K562 (cell line): ENCODE data around the gene ZNF219. TPM values are rescaled to one million over a fixed set of nuclear protein-coding genes. Genes with fewer than 3 reads are reported as not detected.

Experiments
- ATAC-seq: fragments of 200-7000 bp; cut with Tn5 transposase; 3 replicates; pipeline ENCODE4 v1.9.1; 2020; ENCODE audit warnings: moderate library complexity
- BruUV-seq: library from RNA; stranded (reverse); fragments of 400-500 nt; replicated peaks from 2 replicates; lab custom pipeline; 2021; lab: Mats Ljungman, UMichigan
- CTCF ChIA-PET: fragments of 300-600 bp; formaldehyde crosslinking; extraction: SDS; loops from one replicate; lab custom pipeline; 2021; ENCODE audit warnings: low intra/inter-chr PET ratio; lab: Yijun Ruan, JAX
- POLR2A ChIA-PET: fragments of 300-600, 350-650 bp; sonication (Branson Sonifier 250); formaldehyde crosslinking; extraction: SDS; loops from one replicate; lab custom pipeline; 2021; ENCODE audit warnings: antibody characterized with exemption, inconsistent platforms; lab: Yijun Ruan, JAX
- DNase-seq, 4 experiments: peaks; one replicate each; pipeline versions ENCODE4 v3.0.0 to v3.0.0-alpha.2; 2011 to 2018; ENCODE audit warnings: low spot score in 3 of 4, mixed read lengths in 3 of 4; ENCODE audit errors: extremely low read depth in 1 of 4
- FAIRE-seq: peaks from 2 replicates; lab custom pipeline; 2011; peaks lifted over from hg19 to GRCh38; lab: Jason Lieb, UNC
- H2AFZ ChIP-seq: 2 replicates; pipeline ENCODE4 v1.6.0; 2011; ENCODE audit warnings: low read depth, low read length, control low read depth, inconsistent platforms
- H3K27ac ChIP-seq: fragments of 200-600 bp; 3 replicates; pipeline ENCODE4 v1.8.0; 2011; ENCODE audit warnings: low read depth, mild to moderate bottlenecking, control low read depth, inconsistent platforms, low read length, moderate library complexity, mixed read lengths; ENCODE audit errors: extremely low read depth
- H3K27me3 ChIP-seq, 2 experiments: fragments of 300-600 bp in 1 of 2; 2 replicates in 1 of 2; 3 replicates in 1 of 2; pipeline versions ENCODE4 v1.6.0 to v1.8.0; 2011; ENCODE audit warnings: inconsistent platforms in 2 of 2, low read length in 2 of 2, mild to moderate bottlenecking in 1 of 2, mixed read lengths in 1 of 2, moderate library complexity in 1 of 2; ENCODE audit not compliant: control insufficient read depth in 2 of 2, insufficient read depth in 2 of 2
- H3K36me3 ChIP-seq: fragments of 300-600 bp; 3 replicates; pipeline ENCODE4 v1.8.0; 2011; ENCODE audit warnings: mild to moderate bottlenecking, low read length, inconsistent platforms; ENCODE audit not compliant: control insufficient read depth, insufficient read depth
- H3K4me1 ChIP-seq, 2 experiments: fragments of 200-600 bp in 1 of 2; replicated peaks in 1 of 2; 2 replicates in 1 of 2; 3 replicates in 1 of 2; pipeline versions ENCODE4 v1.5.1 to v1.8.0; 2011; ENCODE audit warnings: inconsistent platforms in 2 of 2, low read length in 2 of 2, mild to moderate bottlenecking in 1 of 2, mixed read lengths in 1 of 2, moderate library complexity in 1 of 2; ENCODE audit not compliant: control insufficient read depth in 2 of 2, insufficient read depth in 2 of 2
- H3K4me2 ChIP-seq: 2 replicates; pipeline ENCODE4 v1.6.1; 2011; ENCODE audit warnings: low read length, control low read depth, inconsistent platforms, mixed read lengths; ENCODE audit not compliant: insufficient read depth
- H3K4me3 ChIP-seq: fragments of 200-600 bp; sonication (generic), shearing (Covaris generic); 2 replicates; pipeline ENCODE4 v1.5.1; 2016; ENCODE audit warnings: control low read depth, inconsistent platforms
- H3K79me2 ChIP-seq: fragments of 200-600 bp; 3 replicates; pipeline ENCODE4 v1.8.0; 2011; ENCODE audit warnings: low read length, inconsistent platforms; ENCODE audit not compliant: control insufficient read depth, insufficient read depth
- H3K9ac ChIP-seq, 2 experiments: 2 replicates each; pipeline versions ENCODE4 v1.6.0 to v1.6.1; 2011; ENCODE audit warnings: low read depth in 2 of 2, low read length in 2 of 2, control low read depth in 1 of 2, inconsistent platforms in 1 of 2, mild to moderate bottlenecking in 1 of 2, mixed read lengths in 1 of 2; ENCODE audit not compliant: insufficient read depth in 1 of 2
- H3K9me1 ChIP-seq: one replicate; pipeline ENCODE4 v1.6.0; 2011; ENCODE audit warnings: inconsistent platforms, mild to moderate bottlenecking, low read length, moderate library complexity; ENCODE audit not compliant: control insufficient read depth, insufficient read depth
- H3K9me3 ChIP-seq: replicated peaks from 2 replicates; pipeline ENCODE4 v1.5.1; 2011; ENCODE audit warnings: low read depth, low read length, inconsistent platforms; ENCODE audit not compliant: control insufficient read depth, insufficient read depth
- H4K20me1 ChIP-seq: replicated peaks from 2 replicates; pipeline ENCODE4 v1.6.1; 2011; ENCODE audit warnings: low read length, inconsistent platforms, mixed read lengths; ENCODE audit not compliant: control insufficient read depth, insufficient read depth
- POLR2G ChIP-seq: fragments of 200-400 bp; formaldehyde crosslinking; IDR thresholded peaks from 2 replicates; pipeline ENCODE4 v1.6.1; 2017; ENCODE audit warnings: low read depth, mild to moderate bottlenecking, antibody characterized with exemption, low read length, moderate library complexity
- ZBTB7A ChIP-seq: IDR thresholded peaks from 2 replicates; pipeline ENCODE4 v1.6.1; 2011; ENCODE audit warnings: low read depth, mild to moderate bottlenecking, low read length, moderate library complexity, borderline replicate concordance; ENCODE audit not compliant: control insufficient read depth
- ZNF408 ChIP-seq: fragments of 250-450 bp; sonication (Bioruptor Pico); IDR thresholded peaks from 2 replicates; pipeline ENCODE4 v1.4.0; 2020; ENCODE audit warnings: low read depth, mild to moderate bottlenecking, moderate library complexity
- WGBS: fragments of 100-300 bp; shearing (Covaris generic); methylation state at CpG from one replicate; pipeline ENCODE4 v1.1.6; 2016; ENCODE audit warnings: low coverage, mixed read lengths; ENCODE audit not compliant: insufficient coverage; ENCODE audit errors: missing lambda C conversion rate; 5-methylcytosine and 5-hydroxymethylcytosine counted together
- in situ Hi-C: fragments of 300-500 bp; cut with MboI; formaldehyde crosslinking; loops from 4 replicates; pipeline ENCODE4 v1.15.0; 2018; ENCODE audit warnings: inconsistent platforms, mixed read lengths
- intact Hi-C: fragments of 100-400 bp; cut with micrococcal nuclease; formaldehyde crosslinking; loops from 2 replicates; pipeline ENCODE4 v1.14.2; 2022
- polyA plus RNA-seq, 8 experiments: library from polyadenylated mRNA; depleted of rRNA in 4 of 8; stranded (reverse) in 5 of 8; unstranded in 3 of 8; fragments of >200 nt; fragmentation: Nextera tagmentation in 2 of 8; fragmentation: Illumina TruSeq in 1 of 8; extraction: Ambion mirVana in 2 of 8; extraction: Trizol in 1 of 8; gene quantifications; 2 replicates each; pipeline versions ENCODE4 v1.2.1 to v1.2.3, GENCODE V29; 2011 to 2014; ENCODE audit warnings: inconsistent platforms in 1 of 8, missing spikeins in 1 of 8
- total RNA-seq, 7 experiments: library from RNA; depleted of rRNA in 6 of 7; stranded (reverse); fragments of >200 nt in 6 of 7; fragmentation: Illumina TruSeq in 2 of 7; extraction: Trizol in 2 of 7; gene quantifications; 2 replicates each; pipeline versions ENCODE4 v1.2.1 to v1.2.3, GENCODE V29; 2011 to 2021; ENCODE audit warnings: low replicate concordance in 1 of 7
- TF ChIP-seq, protein P1 (sequence below): fragments of 250-450 bp; sonication (Bioruptor Pico); IDR thresholded peaks from 2 replicates; pipeline ENCODE4 v1.8.0; 2022; ENCODE audit warnings: inconsistent platforms

The ZNF219 gene
- total and polyA plus RNA-seq, 9 of the 15 experiments (the other 6 are each of a cell fraction or from before 2014, with no cell fraction given) = 0.29 to 10.6 (median 2.8) TPM

DNA sequence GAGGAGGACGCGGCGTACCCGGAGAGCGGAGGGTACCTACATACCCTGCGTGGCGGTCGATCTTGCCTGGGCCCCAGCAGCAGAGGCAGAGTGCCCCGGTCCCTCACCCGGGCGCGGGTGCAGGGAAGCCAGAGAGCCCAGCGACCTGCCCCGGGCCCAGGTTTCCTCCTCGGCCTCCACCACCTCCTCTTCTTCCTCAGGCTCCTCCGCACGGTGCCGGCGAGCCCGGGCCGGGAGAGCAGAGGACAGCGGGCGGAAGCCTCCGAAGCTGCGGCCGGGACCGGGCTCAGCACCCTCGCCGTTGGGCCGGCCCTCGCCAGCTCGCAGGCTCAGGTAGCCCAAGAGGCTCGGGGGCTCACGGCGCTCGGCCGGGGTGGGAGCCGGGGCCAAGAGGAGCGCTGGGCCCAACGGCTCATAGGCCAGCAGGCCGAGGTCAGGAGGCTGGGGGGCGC, 6.6 kb downstream of the ZNF219 start:
- Histone ChIP-seq H3K4me3 (no peak overlapping the region), H4K20me1 (no peaks in the 10 kb centered on the region), H3K79me2 (no peaks in the 10 kb centered on the region), H3K9me3 (no peaks in the 10 kb centered on the region), H3K27ac (no peak overlapping the region), H3K4me1 (peaks cover 2 to 29% of the 10 kb centered on the region in 2 experiments; a peak in 3 of 5 replicates), H3K36me3 (peaks cover 5% of the 10 kb centered on the region; the same call in 1 of the 3 replicates), H3K27me3 (no peaks in the 10 kb centered on the region), H3K9me1 (no peaks in the 10 kb centered on the region), H3K4me2 (no peak overlapping the region), H3K9ac (no peak overlapping the region), H2AFZ (no peak overlapping the region)
- BruUV-seq = no TSS peak
- WGBS = 86% methylated on average over 10 of the region's 42 CpGs
- DNase-seq (no peak), FAIRE-seq (no peak), ATAC-seq (no peak)
- intact Hi-C loops (no loop called here), in situ Hi-C loops (no loop called here)
- TF ChIP-seq POLR2G (peak; percentile 14; the same call in 1 of the 2 replicates), ZNF408 (CRISPR knock-in tag) (no peak), ZBTB7A (no peak)
- TF ChIP-seq, protein P1, sequence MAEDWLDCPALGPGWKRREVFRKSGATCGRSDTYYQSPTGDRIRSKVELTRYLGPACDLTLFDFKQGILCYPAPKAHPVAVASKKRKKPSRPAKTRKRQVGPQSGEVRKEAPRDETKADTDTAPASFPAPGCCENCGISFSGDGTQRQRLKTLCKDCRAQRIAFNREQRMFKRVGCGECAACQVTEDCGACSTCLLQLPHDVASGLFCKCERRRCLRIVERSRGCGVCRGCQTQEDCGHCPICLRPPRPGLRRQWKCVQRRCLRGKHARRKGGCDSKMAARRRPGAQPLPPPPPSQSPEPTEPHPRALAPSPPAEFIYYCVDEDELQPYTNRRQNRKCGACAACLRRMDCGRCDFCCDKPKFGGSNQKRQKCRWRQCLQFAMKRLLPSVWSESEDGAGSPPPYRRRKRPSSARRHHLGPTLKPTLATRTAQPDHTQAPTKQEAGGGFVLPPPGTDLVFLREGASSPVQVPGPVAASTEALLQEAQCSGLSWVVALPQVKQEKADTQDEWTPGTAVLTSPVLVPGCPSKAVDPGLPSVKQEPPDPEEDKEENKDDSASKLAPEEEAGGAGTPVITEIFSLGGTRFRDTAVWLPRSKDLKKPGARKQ (CRISPR knock-in tag) = no peak
- ChIA-PET POLR2A (interaction anchor here (0.6 to 1.1 kb wide), 3 partner anchors 8 to 20 kb away, joined by 3 read pairs; partner anchors contain the start of gene TMEM253), CTCF (interaction anchor here (1.5 to 2.5 kb wide), 5 partner anchors 13 to 234 kb away, joined by 5 to 21 read pairs (median 11); partner anchors contain the start of gene ARHGEF40)
